ENCODE data around the gene CD22. TPM values are rescaled to one million over a fixed set of nuclear protein-coding genes. Genes with fewer than 3 reads are reported as not detected.

The CD22 gene
- total RNA-seq, 1 donor from 2014 or later: not detected

DNA sequence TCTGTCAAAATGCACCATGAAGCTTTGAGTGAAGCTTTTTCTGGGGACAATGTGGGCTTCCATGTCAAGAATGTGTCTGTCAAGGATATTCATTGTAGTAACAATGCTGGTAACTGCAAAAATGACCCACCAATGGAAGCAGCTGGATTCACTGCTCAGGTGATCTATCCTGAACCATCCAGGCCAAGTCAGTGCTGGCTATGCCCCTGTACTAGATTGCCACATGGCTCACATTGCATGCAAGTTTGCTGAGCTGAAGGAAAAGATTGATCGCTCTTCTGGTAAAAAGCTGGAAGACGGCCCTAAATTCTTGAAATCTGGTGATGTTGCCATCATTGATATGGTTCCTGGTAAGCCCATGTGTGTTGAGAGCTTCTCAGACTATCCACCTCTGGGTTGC is 54.5 kb downstream of the CD22 start:
- DNase-seq (ENCODE audit: low read depth): no peak

DNA sequence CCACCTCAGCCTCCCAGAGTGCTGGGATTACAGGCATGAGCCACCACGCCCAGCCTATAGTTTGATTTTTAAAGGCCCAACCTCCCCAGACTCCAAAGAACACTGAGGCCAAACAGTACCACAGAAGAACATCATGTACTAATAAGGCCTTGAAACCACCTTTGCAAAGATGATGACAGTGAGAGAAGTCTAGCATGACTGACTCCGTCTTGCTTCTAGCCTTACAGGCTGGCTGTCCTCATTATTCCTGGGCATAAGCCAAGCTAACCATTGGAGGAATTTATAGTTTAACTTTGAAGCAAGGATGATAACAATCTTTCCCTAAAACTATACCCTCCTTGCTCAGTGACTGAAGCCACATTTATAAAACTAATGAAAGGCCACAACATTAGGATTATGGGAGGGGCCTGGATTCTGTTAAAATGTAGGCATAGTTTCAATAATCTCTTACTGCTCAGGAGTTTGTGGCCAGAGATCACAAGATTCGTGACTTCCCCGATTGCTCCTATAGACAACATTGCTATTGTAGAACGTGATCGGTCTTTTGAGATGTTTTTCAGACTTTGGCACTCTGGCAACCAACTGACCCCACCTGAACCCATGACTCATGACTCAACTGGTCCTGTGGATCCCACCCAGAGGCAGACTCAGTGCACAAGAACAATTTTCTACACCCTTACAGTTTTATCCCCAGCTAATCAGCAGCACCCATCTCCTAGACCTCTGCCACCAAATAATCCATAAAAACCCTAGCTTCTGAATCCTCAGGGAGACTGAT is 59.5 kb downstream of the CD22 start:
- DNase-seq (ENCODE audit: low read depth): no peak

DNA sequence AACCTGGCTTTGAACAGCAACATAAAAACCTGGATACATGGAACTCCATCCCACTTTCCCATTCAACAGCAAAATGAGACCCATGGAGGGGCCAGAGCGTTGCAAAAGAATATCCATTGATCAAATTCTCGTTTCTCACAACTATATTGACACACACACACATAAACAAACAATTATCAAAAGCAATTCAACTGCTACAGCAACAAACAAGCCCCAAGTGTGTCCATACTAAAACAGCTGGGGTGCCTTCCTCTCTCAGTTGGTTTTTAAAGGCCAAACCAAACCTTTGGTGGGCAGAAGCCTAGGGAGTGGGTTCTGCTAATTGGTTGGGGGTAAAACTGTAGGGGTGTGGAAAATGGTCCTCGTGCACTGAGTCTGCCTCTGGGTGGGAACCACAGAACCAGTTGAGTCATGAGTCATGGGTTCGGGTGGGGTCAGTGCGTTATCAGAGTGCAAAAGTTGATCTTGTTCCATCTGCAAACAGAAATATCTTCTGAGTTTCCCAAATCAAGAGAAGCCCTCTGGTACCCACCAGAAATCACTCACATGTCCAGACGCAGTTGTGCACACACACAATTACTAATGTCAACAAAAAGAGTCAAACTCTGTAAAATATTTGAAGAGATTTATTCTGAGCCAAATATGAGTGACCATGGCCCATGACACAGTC is 60.3 kb downstream of the CD22 start:
- DNase-seq (ENCODE audit: low read depth): no peak

DNA sequence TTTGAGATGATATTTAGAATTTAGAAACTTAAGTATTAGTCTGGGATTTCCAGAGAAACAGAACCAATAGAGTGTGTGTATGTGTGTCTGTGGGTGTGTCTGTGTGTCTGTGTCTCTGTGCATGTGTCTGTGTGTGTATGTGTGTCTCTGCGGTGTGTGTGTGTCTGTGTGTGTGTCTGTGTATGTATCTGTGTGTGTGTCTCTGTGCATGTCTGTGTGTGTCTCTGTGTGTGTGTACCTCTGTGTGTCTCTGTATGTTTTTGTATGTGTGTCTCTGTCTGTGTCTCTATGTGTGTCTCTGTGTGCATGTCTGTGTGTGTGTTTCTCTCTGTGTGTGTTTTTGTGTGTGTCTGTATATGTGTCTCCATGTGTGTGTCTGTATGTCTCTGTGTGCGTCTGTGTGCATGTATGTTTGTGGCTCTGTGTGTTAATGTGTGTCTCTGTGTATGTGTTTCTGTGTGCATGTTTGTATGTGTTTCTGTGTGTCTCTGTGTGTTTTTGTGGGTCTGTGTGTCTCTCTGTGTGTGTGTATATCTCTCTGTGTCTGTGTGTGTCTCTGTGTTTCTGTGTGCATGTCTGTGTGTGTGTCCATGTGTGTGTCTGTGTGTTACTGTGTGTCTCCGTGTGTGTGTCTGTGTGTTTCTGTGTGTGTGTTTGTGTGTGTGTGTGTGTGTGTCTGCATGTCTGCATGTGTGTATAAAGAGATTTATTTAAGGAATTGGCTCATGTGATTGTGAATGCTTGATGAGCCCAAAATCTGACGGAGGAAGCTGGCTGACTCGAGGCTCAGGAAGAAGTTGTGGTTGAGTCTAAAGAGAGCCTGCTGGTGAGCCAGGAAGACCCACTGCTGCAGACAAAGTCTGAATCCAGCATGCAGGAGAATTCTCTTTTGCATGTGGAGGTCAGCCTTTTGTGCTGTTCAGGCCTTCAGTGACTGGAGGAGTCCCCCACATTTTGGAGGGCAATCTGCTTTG is 64.0 kb downstream of the CD22 start:
- DNase-seq (ENCODE audit: low read depth): no peak

DNA sequence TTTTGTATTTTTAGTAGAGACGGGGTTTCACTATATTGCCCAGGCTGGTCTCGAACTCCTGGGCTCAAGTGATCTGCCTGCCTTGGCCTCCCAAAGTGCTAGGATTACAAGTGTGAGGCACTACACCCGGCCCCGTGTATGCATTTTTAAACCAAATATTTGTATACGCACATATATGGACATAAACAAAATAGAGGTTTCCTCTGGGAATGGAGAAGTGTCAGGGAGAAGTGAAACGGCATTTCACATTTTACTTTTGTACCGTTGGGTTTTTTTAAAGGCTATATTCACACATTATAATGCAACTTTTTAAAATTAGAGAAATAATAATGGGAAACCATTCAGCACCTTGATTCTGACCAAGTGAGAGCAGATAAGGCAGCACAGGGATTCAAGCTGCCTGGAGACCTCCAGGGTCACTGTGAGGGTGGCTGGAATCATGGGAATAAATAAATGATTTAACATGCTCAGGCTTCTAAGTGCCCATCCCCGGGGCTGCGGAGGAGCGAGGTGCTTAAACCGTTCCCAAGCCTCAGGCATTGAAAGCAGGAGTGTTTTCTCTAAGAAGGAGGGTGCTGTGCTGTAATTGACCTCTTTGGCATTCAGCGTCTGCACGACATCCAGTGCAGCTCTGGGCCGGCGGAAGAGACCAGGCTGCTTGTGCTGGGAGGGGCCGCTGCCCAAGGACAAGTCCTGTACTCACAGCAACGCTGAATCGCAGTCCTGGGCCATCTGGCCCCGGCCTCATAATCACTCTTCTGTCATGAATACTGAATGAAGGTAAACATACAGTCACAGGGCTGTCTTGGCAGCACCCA is 66.6 kb downstream of the CD22 start:
- DNase-seq (ENCODE audit: low read depth): no peak

DNA sequence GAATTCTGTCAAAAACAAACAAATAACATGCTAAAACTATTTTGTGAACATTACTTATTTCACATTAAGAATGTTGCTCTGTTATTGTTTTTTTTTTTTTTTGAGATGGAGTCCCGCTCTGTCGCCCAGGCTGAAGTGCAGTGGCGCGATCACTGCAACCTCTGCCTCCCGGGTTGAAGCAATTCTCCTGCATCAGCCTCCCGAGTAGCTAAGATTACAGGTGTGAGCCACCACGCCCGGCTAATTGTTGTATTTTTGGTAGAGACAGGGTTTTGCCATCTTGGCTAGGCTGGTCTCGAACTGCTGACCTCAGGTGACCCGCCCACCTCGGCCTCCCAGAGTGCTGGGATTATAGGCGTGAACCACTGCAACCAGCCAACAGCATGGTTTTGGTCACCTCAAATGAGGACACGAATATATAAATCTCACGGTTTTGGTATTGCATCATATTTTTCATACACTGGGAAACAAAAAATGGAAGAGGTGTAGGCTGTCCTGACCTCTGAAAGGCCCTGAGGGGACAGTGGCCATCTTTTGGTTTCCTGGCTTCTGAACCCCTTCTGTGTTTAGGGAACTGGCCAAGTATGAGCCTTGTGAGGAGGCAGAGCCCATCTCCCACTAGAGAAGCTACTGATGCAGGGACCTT is 67.4 kb downstream of the CD22 start:
- no peak for DNase-seq (ENCODE audit: low read depth)

Other genes starting within 250 kb of the CD22 start
- not detected in 2 replicates for gene FXYD3, start 213.4 kb upstream of the CD22 start, total RNA-seq
- gene LGI4, start 194.1 kb upstream of the CD22 start, total RNA-seq: not detected in 2 replicates
- gene FXYD1, start 190.4 kb upstream of the CD22 start, total RNA-seq: not detected in 2 replicates
- gene FXYD7, start 185.9 kb upstream of the CD22 start, total RNA-seq: not detected in 2 replicates
- gene FXYD5, start 174.5 kb upstream of the CD22 start, total RNA-seq: 7.2 and 10.1 TPM in 2 replicates
- gene FAM187B, start 100.4 kb upstream of the CD22 start, total RNA-seq: not detected in 2 replicates
- 26.6 and 42.8 TPM in 2 replicates for gene LSR, start 80.2 kb upstream of the CD22 start, total RNA-seq
- gene USF2, start 60.2 kb upstream of the CD22 start, total RNA-seq: 29.2 and 49.7 TPM in 2 replicates
- gene HAMP, start 46.7 kb upstream of the CD22 start, total RNA-seq: 0.05 TPM in 1 of 2 replicates, not detected in the other
- gene MAG, start 37.0 kb upstream of the CD22 start, total RNA-seq: not detected in 2 replicates
- gene FFAR1, start 18.7 kb downstream of the CD22 start, total RNA-seq: not detected in 2 replicates
- gene FFAR3, start 29.3 kb downstream of the CD22 start, total RNA-seq: not detected in 2 replicates
- gene GPR42, start 41.9 kb downstream of the CD22 start, total RNA-seq: not detected in 2 replicates
- gene FFAR2, start 119.1 kb downstream of the CD22 start, total RNA-seq: not detected in 2 replicates
- not detected in 2 replicates for gene KRTDAP, start 161.3 kb downstream of the CD22 start, total RNA-seq
- gene DMKN, start 184.5 kb downstream of the CD22 start, total RNA-seq: 52.7 and 144 TPM in 2 replicates
- 0.05 TPM in 1 of 2 replicates, not detected in the other for gene SBSN, start 199.1 kb downstream of the CD22 start, total RNA-seq
- gene GAPDHS, start 204.3 kb downstream of the CD22 start, total RNA-seq: not detected in 2 replicates
- gene TMEM147, start 216.4 kb downstream of the CD22 start, total RNA-seq: 76.1 and 93.6 TPM in 2 replicates
- gene ATP4A, start 234.5 kb downstream of the CD22 start, total RNA-seq: not detected in 2 replicates